ENCODE data around the gene MRPL51. TPM values are rescaled to one million over a fixed set of nuclear protein-coding genes. Genes with fewer than 3 reads are reported as not detected.
A peak's percentile ranks its signal among the peaks of the same experiment; 100 is the strongest.

MRPL51 gene
- total and polyA plus RNA-seq, 2 of the 8 experiments (the other 6 are each of a cell fraction or from before 2014, with no cell fraction given) = 119 to 331 TPM

DNA sequence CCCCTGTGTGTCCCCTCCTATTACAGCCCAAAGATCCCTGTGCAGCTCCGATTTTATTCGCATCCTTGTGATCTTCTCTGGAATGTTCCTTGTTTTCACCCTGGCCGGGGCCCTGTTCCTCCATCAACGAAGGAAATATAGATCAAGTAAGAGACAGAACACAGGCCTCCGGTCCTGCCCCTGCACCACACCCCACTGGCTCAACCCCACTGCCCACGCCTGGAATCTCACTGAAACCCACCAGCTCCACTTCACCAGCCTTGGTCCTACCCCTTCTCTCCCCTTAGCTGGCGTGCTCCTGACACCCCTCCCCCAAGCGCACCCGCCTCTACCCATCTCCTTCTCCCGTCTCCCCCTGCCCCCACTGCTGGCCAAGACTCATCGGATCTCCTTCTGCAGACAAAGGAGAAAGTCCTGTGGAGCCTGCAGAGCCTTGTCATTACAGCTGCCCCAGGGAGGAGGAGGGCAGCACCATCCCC is 42.2 kb downstream of the MRPL51 start:
- peak overlapping the region; percentile 96 for H3K18ac ChIP-seq (ENCODE audit: extremely low read depth, low read length)
- peak overlapping the region; percentile 93 for H2BK20ac ChIP-seq (ENCODE audit: low read length)
- peak overlapping the region; percentile 88 for H2BK5ac ChIP-seq (ENCODE audit: low read depth, low read length)
- no peaks in the 10 kb centered on the region for H4K20me1 ChIP-seq (replicated peaks in 1 of 2; ENCODE audit: control insufficient read depth in 1 of 2, insufficient read depth in 2 of 2, low read length in 2 of 2)
- peak overlapping the region; percentile 3 for H3K56ac ChIP-seq (replicated peaks; ENCODE audit: insufficient read length, low read depth, low read length)
- ChIA-PET CTCF (ENCODE audit: partially characterized antibody) (interaction anchor here (0.6 to 4.4 kb wide), 8 partner anchors 9 to 128 kb away, joined by 3 to 36 read pairs (median 4); no protein-coding TSS in a partner anchor), POLR2A (ENCODE audit: partially characterized antibody) (interaction anchor here (0.7 to 4.9 kb wide), 20 partner anchors 8 to 131 kb away, joined by 3 to 41 read pairs (median 6); partner anchors contain the start of genes CD27, GAPDH, LTBR and MRPL51)
- DNase-seq (ENCODE audit: low read depth in 1 of 2, low spot score in 2 of 2) = no peak
- no peak overlapping the region for H2BK120ac ChIP-seq (replicated peaks; ENCODE audit: low read depth, low read length)
- no peaks in the 10 kb centered on the region for H3K79me1 ChIP-seq (ENCODE audit: low read depth, low read length)
- H4K91ac ChIP-seq (replicated peaks; ENCODE audit: insufficient read length, low read length) = peak overlapping the region; percentile 96
- H4K5ac ChIP-seq (ENCODE audit: insufficient read length, low read depth, low read length) = peak overlapping the region; percentile 81
- H3K27me3 ChIP-seq (replicated peaks in 1 of 4; ENCODE audit: control insufficient read depth in 3 of 4, extremely low read depth in 1 of 4, insufficient read depth in 3 of 4, low read length in 3 of 4) = no peaks in the 10 kb centered on the region
- H3K23ac ChIP-seq (ENCODE audit: insufficient read length) = no peak overlapping the region
- peak overlapping the region; percentile 65; the same call in 1 of the 2 replicates for H2BK15ac ChIP-seq (ENCODE audit: low read length)
- H3K36me3 ChIP-seq (ENCODE audit: control insufficient read depth in 2 of 4, insufficient read depth in 4 of 4, low read length in 3 of 4) = no peaks in the 10 kb centered on the region
- no peak overlapping the region for H2AK5ac ChIP-seq (ENCODE audit: low read depth, low read length)
- H3K23me2 ChIP-seq (ENCODE audit: low read depth, low read length) = no peaks in the 10 kb centered on the region; the same call in 1 of the 2 replicates
- WGBS, 2 experiments (ENCODE audit: extremely low coverage in 1 of 2, insufficient coverage in 1 of 2, insufficient read length in 1 of 2, insufficient replicate concordance in 2 of 2, low coverage in 1 of 2, low lambda C conversion rate in 2 of 2, missing lambda C conversion rate in 1 of 2) = 31% methylated on average over 9 of the region's 11 CpGs; no CpG with 5 or more reads in 1 of the 2 experiments
- no peaks in the 10 kb centered on the region for H3K79me2 ChIP-seq (ENCODE audit: control insufficient read depth in 1 of 2, insufficient read depth in 2 of 2, low read length in 2 of 2)
- FAIRE-seq = no peak
- no peak overlapping the region for H2AFZ ChIP-seq (ENCODE audit: low read length)
- H3K9me3 ChIP-seq (ENCODE audit: insufficient read depth in 2 of 2, low read depth in 1 of 2, low read length in 1 of 2) = no peaks in the 10 kb centered on the region
- H3K4ac ChIP-seq (replicated peaks; ENCODE audit: insufficient read length, low read depth, low read length) = no peak overlapping the region
- H4K8ac ChIP-seq (ENCODE audit: extremely low read depth, insufficient read depth, low read length) = peak overlapping the region; percentile 93; the same call in 1 of the 2 replicates
- peak overlapping the region; percentile 62 to 67 for H3K4me2 ChIP-seq (ENCODE audit: insufficient read depth in 1 of 2, low read depth in 2 of 2, low read length in 2 of 2)
- H3K4me1 ChIP-seq (replicated peaks in 1 of 4; ENCODE audit: control insufficient read depth in 3 of 4, insufficient read depth in 4 of 4, low read length in 3 of 4) = peaks cover 23 to 36% (median 31%) of the 10 kb centered on the region in 4 experiments
- peak overlapping the region; percentile 91 for H2BK12ac ChIP-seq (ENCODE audit: low read depth, low read length)
- peak overlapping the region in 3 of 4 experiments; percentile 7 to 42 (median 27); a peak in 4 of 8 replicates for H3K4me3 ChIP-seq (ENCODE audit: extremely low read depth in 1 of 4, insufficient read depth in 2 of 4, low read depth in 3 of 4, low read length in 4 of 4)
- peak overlapping the region in 2 of 4 experiments; percentile 1 to 55; a peak in 4 of 7 replicates for H3K9ac ChIP-seq (replicated peaks in 1 of 4; ENCODE audit: extremely low read depth in 1 of 4, low read depth in 3 of 4, low read length in 3 of 4)
- H3K14ac ChIP-seq (ENCODE audit: insufficient read length) = no peak overlapping the region
- H3K27ac ChIP-seq (ENCODE audit: low read depth, low read length) = peak overlapping the region; percentile 78
- peak; percentile 55 for TF ChIP-seq CTBP2 (IDR thresholded peaks at IDR 0.05; ENCODE audit: borderline replicate concordance, insufficient read depth, insufficient read length, low read length)
- 0 out of 2 replicates have a peak, but pooled peaks have one; percentile 87 for TF ChIP-seq RBBP5 (IDR thresholded peaks at IDR 0.05; ENCODE audit: borderline replicate concordance, low read depth, low read length)

Measured in H1 (cell line).